NCI-H1436 treated with DMSO at 0.1 percent for 48 hours (cell line): Measurements from ENCODE around the gene RANBP3.
"Not testable (repeated sequence)": the region's sequence is repeated elsewhere in the genome, so short reads cannot be mapped to it uniquely, and the experiment has no call there.

Experiments
- DNase-seq: peaks from one replicate; lab custom pipeline; 2025; lab: John Stamatoyannopoulos, UW

RANBP3 gene, protein sequence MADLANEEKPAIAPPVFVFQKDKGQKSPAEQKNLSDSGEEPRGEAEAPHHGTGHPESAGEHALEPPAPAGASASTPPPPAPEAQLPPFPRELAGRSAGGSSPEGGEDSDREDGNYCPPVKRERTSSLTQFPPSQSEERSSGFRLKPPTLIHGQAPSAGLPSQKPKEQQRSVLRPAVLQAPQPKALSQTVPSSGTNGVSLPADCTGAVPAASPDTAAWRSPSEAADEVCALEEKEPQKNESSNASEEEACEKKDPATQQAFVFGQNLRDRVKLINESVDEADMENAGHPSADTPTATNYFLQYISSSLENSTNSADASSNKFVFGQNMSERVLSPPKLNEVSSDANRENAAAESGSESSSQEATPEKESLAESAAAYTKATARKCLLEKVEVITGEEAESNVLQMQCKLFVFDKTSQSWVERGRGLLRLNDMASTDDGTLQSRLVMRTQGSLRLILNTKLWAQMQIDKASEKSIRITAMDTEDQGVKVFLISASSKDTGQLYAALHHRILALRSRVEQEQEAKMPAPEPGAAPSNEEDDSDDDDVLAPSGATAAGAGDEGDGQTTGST

DNA sequence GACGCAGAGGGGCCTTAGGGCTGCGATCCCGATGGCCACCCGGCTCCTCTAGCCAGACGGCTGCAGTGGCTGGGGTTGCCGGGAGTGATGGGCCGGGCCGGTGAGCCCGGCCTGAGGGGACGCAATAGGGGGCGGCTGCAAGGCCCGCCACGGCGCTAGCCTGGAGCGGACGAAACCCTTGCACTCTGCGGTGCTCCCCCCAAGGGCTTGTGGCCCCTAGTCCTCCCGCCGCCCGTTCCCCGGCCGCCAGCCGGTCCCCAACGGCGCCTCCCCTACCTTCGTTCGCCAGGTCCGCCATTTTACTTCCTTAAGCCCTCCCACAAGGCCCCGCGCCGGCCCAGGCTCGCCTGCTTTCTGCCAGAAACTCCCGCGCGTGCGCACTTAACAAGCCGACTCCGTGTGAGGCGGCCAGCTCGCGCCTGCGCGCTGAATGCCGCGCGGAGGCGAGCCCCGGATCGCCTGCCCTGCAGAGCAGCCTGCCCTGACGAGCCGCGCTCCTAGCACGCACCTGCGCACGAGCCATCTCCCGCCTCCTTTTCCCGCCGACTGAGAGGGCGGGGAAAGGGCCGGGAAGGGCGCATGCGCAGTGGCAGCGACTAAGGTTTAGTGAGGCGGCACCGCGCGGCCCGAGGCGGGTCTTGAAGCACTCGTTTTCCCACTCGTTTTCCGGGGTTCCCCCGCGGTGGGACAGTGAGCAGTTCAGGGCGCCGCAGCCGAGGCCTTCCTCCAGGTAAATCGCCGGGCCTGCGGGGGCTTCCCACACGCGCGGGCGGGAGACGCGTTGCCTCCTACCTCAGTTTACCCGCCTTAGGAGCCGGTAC lies at the start of gene RANBP3:
Gene RANBP3 (minus strand): TSS at position 356 of the 821 bp plus-strand sequence. CDS start 58 bp downstream, at position 298.
- peak; percentile 95 for DNase-seq

DNA sequence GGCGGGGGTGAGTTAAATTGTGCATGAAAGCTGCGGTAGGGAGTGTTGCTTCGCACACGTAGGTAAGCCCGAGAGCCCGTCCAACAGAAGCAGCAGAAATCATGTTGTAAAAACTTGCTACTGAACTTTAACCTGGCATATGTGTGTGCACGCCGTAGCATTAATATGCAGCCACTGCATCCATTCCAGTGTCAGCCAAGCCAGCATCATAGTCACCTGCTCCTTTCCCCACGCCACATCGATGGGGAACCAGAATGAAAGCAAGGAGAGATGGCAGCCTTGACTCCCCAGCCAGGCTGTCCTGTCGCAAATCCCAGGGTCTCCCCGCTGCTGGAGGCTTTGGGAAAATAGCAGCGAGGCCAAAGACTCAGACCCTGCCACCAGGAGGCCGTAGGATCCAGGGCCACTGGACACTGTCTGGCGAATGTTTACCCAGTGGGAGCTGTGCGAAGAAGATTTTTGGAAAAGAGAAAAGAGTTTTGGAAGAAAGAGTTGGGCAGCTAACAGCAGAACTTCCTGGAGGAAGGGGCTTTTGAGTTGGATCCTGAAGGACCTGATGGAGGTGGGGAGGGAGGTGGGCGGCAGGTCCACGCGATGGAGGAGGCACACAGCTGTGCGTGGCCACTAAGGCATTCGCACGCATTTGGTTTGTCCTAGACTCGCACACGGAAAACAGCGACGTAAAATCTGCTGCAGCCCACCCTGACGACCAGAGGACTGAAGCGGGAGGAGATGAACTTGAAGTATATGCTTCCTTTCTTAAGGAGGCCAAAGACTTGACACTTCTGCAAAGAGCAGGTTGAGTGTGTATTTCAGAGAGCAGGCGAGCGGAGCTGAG lies 48.7 kb upstream of the RANBP3 start:
- DNase-seq, result no peak

DNA sequence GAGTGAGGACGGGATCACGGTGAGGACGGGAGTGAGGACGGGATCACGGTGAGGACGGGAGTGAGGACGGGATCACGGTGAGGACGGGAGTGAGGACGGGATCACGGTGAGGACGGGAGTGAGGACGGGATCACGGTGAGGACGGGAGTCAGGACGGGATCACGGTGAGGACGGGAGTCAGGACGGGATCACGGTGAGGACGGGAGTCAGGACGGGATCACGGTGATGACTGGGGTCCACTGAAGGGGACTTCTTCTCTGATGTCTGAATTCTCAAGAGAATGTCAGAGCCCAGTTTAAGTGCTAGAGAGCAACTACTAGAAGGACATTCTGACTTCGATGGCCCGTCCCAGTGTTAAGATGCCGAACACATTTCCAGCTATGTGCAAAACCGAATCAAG lies 46.8 kb upstream of the RANBP3 start:
- DNase-seq, result not testable (repeated sequence)

DNA sequence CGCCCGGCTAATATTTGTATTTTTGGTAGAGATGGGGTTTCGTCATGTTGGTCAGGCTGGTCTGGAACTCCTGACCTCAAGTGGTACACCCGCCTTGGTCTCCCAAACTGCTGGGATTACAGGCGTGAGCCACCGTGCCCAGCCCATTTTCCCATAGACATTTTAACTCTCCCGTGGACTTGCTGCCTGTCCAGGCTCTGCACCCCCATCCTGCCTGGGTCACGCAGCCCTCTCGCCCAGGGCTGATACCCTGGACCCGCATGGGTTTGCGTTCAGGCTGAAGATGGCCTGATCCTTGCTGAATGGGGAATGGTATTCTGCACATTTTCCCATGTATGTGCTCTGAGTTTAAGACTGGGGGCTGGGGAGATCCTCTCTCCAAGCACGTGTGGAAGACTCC lies 46.0 kb upstream of the RANBP3 start:
- no peak for DNase-seq

DNA sequence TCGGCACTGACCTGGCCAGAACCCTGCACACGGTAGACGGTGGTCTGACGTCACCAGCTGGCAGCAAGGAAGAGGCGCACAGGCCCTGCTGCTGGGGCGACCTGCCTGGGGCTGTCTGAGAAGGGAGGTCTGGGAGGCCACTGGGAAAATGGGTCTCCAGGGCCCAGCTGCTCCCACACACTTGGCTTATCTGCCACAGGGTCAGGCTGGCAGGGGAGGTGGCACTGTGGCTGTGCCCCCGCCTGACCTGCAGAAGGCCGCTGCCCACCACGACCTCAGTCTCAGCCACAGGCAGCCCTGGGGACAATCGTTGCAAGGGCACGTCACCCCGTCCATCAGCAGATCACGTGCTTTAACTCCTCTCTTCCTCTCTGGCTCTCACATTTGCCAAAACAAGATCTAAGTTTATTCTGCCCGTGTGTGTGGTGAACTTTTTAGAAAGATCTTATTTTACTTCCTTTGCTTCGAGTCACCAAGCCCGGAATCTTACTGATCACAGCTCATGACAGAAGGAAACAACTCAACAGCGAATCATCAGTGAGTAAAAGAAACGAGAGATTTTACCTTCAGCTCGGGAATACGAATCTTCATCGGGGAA lies 45.2 kb upstream of the RANBP3 start:
- no peak for DNase-seq

DNA sequence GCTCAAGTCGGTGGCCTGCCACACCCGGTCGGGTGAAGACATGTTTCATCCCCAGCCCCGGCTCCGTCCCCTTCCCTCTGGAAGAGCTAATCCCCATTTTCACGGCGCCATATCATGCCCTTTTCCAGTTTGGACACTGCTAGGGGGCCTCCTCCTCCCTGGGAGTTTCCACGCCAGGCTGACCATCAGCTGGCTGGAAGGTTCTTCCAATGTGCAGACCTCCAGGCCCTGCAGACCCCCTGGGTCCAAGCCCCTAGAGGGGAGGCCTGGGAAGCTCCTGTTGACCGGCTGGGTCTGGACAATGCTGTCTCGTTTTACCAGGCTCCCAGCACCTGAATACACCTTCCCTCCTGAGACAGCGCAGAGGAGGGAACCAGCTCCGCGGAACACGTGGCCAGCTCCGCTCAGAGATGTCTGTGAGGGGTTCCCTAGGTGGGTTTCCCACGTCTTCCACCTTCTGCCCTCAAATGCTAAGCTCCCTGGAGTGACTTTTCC lies 44.7 kb upstream of the RANBP3 start:
- DNase-seq, result no peak

DNA sequence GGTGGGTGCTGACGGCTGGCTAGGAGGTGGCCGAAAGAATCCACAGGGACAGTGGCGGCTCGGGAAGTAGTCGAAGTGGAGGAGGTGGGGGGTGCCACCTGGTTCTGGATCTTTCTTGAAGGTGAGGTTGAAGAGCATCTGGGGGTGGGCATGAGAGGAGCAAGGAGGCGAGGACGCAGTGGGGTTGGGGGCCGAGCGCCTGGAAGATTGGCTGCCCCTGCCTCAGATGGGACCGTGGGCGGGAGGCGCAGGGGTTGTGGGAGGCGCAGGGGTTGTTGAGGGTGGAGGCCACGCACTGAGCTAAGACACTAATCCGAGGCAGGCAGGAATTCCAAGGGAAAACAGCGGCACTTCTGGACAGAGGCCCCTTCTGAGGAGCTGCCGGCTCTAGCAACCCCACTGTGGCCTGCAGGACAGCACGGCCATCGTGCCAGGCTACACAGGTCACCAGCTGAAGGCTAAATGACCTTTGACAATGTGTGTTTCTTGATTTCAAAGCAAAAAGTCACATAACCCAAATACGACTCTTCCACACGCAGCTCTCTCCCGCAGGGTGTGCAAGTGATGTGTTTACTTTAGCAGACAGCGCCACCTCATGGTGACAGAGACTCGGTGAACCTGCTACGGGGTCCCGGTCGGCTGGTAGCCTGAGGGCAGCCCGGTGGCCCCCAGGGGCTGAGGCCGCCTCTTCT lies 44.1 kb upstream of the RANBP3 start:
- DNase-seq, result no peak

DNA sequence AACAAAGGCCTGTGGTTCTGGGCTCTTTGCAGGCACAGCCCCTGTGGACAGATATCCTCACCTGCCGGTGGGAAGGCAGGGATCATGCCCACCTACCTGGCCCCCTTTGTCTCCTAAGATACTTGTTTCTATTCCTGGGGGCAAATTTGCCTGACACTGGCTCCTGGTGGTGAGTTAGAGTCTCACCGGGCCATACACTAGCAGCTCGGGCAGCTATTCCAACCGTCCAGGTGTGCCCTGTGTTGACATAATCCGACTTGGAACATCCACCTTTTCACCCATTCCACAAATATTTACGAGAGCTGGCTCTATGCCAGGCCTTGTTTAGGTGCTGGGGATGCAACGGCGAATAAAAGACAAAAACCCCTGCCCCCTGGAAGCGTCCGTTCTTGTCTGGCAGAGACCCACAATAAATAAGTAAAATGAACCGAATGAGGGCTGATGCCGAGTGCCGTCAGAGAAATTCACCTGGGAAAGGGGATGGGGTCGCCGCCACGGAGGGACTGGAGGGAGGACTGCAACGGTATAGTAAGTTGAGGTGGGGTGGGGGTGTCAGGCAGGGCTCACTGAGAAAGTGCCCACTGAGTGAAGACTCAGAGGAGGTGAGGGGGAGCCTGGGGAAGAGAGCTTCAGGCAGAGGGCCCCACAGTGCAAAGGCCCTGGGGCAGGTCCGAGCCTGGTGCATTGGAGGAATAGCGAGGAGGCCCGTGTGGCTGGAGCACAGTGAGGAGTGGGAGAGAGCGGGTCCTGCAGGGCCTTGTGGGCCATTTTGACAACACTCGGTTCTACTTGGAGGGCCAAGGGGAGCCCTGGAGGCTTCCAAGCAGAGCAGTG lies 43.2 kb upstream of the RANBP3 start:
- no peak for DNase-seq

DNA sequence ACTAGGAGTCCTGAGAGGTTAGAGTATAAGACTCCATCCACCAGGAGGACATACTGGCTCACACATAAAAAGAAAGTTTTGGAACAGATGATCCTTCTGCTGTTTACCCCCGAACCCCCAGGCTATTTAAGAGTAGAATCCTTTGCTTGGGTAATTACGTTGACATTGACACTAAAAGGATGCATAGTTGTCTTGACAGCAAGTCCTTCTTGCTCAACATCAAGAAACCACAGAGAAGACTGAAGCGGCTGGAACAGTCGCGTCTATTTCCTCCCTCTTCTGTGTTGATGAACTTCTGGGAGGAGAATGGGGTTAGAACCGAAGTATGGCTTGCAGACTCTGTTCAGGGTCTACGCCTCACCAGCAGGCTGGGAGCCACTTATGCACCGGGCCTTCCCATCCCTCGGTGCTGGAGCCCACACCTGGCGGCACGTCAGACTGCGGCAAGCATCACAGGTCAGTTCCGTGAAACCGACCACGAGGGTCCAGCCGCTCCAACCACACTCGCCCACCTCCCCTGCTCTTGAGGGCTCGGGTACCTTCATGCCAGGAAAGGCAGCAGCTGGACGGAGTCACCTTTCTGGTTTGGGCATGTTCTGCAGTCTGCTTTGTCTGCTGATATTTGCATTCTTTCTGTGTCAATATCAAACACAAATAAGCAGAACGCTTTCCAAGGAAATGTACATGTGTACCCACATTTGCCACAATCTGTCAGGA lies 42.4 kb upstream of the RANBP3 start:
- no peak for DNase-seq

DNA sequence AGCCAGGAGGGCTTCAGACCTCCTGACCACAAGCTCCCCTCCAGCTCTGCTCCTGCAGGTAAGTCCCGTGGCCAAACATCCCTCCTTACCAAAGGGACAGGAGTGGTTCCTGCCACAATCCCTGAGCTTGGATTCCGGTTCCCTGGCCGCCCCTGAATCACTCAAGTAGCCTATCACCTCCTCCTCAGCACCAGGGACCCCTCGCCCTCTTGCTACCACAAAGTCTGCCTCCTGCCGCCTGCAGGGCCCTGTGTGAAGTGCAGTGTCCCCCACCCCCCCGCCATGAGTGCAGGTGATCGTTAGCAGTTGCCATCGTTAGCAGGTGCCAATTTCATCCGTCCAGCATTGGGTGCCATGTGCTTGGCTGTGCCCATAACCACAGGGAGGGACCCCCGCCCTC lies 40.8 kb upstream of the RANBP3 start:
- no peak for DNase-seq

DNA sequence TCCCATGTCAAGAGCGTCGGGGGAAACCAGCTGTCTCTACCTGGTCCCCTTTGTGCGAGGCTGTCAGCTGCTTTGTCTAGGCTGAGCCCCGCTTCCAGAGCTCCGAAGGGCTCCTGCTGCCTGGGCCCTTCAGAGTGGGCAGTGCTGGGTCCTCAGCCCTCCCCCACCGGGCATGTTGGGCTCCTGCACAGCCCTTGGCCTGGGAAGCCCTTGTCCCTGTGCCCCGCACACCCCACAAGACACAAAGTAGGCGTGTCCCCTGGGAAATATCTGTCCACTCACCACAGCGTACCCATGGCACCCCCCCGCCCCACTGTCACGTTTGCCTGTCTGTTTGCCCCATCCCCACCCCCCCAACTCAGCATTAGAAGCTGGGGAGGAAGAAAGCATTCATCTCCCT lies 39.6 kb upstream of the RANBP3 start:
- DNase-seq, result no peak

DNA sequence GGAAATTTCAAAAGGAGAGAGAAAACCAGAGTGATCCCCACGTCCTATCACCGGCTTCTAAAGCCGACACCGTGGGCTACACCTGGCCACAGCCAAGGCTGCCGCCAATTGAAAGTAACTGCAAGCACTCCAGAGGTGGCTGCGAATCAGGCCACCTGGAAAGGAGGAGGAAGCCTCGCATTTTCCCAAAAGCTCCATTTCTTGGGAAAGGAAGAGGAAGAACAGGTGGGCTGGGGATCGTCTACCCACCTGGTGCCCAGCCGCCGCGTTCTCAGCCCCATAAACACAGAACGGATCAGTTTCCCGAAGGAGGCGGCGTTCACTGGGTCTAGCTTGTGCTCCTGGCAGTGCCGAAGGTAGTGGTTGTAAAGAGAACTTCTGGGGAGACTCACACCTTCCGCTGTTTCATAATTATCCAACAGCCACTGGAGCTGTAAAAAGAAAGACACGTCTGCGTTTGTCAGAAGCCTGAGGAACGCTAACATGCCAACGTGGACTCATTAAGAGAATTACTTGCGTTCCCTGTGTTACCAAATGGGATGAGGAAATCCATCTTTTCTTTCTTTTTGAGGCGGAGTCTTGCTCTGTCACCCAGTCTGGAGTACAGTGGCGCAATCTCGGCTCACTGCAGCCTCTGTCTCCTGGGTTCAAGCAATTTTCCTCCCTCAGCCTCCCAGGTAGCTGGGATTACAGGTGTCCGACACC lies 38.1 kb upstream of the RANBP3 start:
- DNase-seq, result no peak

DNA sequence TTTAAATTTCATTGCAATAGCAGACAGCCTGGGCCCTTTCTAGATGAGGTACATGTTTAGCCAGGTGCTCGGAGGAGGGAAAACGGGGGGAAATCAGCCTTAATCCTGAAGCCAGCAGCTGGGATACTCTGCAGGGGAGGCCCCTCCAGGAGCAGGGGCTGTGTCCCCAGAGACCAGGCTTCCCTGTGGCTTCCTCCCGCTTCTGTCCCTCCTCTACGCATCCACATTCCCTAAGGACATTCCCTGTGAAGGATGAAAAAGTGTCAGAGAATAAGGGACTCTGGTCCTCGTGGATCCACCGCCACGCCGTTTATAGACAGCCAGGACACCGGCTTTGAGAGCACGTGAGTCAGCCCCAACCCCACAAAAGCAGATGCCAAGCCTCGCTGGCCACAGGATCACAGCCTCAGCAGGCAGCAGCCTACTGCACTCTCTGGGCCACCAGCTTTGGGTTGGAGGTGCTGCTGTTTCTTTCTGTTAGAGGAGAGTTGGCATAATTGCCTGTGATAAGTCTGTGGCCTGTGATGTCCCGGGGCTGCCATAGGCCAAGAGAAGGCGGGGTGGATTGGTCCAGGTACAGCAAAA lies 36.7 kb upstream of the RANBP3 start:
- DNase-seq, result no peak

DNA sequence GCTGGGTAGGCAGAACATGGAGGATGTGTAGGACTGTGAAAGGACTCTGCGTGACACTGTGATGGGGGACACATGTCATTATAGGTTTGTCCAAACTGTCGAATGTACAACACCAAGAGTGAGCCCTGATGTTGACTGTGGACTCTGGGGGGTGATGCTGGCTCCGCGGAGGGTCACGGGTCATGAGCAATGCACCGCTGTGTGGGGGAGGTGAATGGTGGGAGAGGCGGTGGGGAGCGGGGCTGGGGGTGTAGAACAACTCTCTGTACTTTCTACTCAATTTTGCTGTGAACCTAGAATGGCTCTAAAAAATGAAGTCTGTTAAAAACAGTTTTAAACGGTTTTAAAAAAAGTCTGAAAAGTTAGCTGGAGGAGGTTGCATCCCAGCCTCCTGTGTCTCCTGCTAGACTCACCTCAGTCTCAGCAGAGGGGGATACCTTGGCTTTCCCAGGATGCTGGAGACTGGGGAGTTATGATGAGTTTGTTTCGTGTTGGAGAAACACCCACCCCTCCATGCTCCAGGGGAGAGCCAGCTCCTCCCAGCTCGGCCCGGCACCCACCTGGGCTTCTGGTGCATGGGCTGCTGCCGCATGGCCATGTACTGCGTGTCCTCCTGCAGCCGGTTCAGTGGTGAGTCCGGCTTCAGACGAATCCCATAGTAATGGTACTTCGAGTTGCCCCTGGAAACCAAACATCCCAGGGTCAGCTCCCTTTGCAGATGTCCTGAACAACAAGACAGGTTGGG lies 34.7 kb upstream of the RANBP3 start:
- DNase-seq, result no peak

DNA sequence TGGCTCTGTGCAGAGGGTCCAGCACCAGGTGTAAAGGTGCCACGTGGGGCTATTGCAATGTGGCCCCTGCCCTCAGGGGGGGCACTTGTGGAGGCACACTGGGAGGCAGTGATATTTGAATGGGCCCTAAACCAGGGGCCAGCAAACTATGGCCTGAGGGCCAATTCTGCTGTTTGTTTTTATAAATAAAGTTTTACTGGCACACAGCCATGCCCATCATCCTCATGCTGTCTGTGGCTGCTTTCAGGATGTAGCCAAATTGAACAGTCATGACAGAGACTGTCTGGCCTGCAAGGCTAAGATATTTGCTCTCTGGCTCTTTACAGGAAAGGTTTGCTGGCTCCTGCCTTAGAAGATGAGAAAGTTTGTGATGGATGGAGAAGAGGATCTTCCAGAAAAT lies 33.9 kb upstream of the RANBP3 start:
- DNase-seq, result no peak

DNA sequence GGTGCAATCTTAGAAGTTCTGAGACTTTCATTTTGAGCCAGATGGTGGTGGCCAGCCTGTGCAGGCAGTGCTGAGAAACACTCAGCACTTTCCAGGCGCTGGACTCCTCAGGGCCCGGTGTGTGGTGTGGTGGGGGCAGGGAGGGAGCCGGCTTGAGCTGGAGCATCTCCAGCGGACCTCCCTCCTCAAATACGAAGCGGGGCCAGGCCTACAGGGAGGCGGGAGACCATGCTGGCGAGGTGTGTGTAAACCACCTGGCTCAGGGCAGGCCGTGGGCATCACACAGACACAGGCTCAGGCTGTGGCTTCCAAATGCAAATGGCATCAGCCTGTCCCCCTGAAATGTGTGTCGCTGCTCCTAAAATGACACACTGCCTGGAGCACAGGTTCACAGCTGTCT lies 33.3 kb upstream of the RANBP3 start:
- no peak for DNase-seq

DNA sequence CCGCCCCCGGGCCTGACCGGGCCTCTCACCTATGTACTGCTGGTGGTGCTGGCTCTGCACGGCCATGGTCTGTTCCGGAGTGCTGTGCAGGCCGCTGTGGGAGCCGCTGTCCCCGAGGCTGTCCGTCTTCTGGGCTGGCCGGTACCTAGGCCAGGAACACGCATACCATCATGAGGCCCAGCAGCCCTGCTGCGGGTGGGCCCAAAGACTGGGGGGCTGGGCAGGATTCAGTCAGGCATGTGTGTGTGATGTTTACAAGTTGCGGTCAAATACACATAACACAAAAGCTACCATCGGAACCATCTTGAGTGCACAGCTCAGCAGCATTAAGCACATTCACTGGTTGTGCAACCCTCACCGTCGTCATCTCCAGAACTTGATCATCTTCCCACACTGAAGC lies 32.2 kb upstream of the RANBP3 start:
- no peak for DNase-seq

DNA sequence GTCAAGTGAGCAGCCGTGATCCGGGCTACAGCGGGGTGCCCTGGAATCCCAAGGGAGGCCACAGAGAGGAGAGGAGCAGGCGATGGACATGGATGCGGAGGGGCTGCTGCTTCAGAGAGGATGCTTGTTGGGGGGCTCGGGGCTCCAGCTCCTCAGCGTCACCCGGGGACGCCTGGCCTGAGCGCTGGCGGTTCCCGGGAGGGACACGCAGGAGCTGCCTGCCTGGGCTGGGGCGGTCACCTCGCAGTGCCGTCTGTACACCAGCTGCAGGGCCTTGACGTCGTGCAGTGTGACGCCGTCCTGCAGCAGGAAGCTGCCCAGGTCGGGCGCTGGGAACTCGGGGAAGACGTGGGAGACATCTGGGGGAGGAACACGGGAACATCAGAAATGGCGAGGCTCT lies 29.9 kb upstream of the RANBP3 start:
- DNase-seq, result no peak
